ENCODE measurements around the gene FAM3A. TPM values are rescaled to one million over a fixed set of nuclear protein-coding genes. Genes with fewer than 3 reads are reported as not detected.

The FAM3A gene
- total and polyA plus RNA-seq, 2 of the 4 experiments (the other 2 are of a cell fraction): 14.0 to 47.2 TPM

DNA sequence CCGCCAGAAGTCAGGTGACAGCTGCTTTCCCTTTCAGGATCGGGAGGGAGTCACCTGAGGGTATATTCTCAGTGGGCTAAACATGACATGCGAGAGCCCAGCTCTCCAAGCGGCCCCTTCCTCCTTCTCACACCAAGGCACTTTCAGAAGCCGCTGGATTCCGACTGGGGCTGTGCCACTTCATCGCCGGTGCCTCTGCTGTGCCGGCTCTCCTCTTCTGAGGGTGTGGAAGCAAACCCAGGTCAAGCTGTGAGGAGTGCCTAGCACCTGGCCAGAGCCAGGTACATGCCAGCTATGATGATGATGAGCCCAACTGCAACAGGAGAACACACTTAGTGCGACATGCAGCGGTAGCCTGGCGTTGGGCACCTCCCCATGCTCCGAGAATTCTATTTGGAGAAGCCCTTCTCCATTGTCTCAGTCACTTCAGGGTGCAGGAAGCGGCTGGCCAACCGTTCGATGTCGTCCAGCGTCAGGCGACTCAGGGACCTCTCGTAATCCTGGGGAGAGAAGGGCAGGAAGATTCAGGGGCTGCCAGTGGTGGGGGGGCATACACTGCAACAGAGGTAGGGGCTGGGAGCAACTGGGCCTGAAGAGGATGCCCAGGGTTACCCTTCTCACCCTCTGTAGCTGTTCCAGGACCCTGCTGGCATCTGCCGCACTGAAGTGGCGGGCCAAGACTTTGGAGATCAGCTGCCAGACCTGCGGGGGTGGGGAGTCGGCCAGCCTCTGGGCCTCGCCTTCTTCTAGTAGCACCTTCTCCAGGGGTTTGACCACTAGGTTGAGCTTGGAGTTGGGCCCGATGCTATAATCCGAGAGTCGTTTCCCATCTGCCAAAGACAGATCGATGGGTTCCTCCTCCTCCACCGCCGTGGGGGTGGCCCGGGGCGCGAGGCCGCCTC lies 30.6 kb downstream of the FAM3A start:
- POLR2A ChIA-PET (ENCODE audit: unreplicated experiment): no interaction called here
- Histone ChIP-seq H2BK5ac (ENCODE audit: low read depth, low read length, poor library complexity, severe bottlenecking) (no peak overlapping the region), H2AK9ac (replicated peaks; ENCODE audit: low read depth, low read length, poor library complexity) (peak overlapping the region; percentile 99), H4K5ac (ENCODE audit: low read depth, low read length) (no peak overlapping the region), H3K4me3 (ENCODE audit: insufficient read depth, low read depth, low read length) (peak overlapping the region; percentile 86), H4K8ac (ENCODE audit: low read depth in 2 of 2, low read length in 2 of 2) (0 out of 4 replicates have a peak overlapping the region, but pooled peaks of 1 of the 2 experiments have one; percentile 64), H4K20me1 (ENCODE audit: insufficient read depth, low read length) (peaks cover 4% of the 10 kb centered on the region; the same call in 1 of the 2 replicates), H3K4me1 (ENCODE audit: control insufficient read depth, insufficient read depth, low read length) (peaks cover 4% of the 10 kb centered on the region; the same call in 1 of the 2 replicates), H3K27me3 (ENCODE audit: control insufficient read depth, insufficient read depth, low read length) (no peaks in the 10 kb centered on the region), H2BK120ac (ENCODE audit: low read depth, low read length) (no peak overlapping the region), H3K36me3 (ENCODE audit: control insufficient read depth, insufficient read depth, low read length) (peaks cover 16% of the 10 kb centered on the region; the same call in 1 of the 2 replicates), H3K9me3 (ENCODE audit: control insufficient read depth, insufficient read depth, low read length) (no peaks in the 10 kb centered on the region), H4K91ac (ENCODE audit: insufficient read depth, low read depth, low read length) (peak overlapping the region; percentile 62; the same call in 1 of the 2 replicates), H3K9me1 (ENCODE audit: insufficient read depth, low read length) (peaks cover 8% of the 10 kb centered on the region; the same call in 1 of the 2 replicates), H3K9ac (ENCODE audit: low read depth, low read length) (peak overlapping the region; percentile 86), H3K14ac (replicated peaks; ENCODE audit: low read depth, low read length) (no peak overlapping the region), H2AFZ (replicated peaks; ENCODE audit: low read length, poor library complexity) (peak overlapping the region; percentile 69), H3K4me2 (ENCODE audit: low read depth, low read length) (peak overlapping the region; percentile 64), H3K23ac (ENCODE audit: low read depth, low read length) (peak overlapping the region; percentile 42; the same call in 1 of the 2 replicates), H3K79me1 (ENCODE audit: low read depth in 1 of 2, low read length in 2 of 2) (peaks cover 3 to 38% of the 10 kb centered on the region in 2 experiments; a peak in 3 of 4 replicates), H3K4ac (ENCODE audit: low read depth, low read length) (peak overlapping the region; percentile 40), H3K27ac (ENCODE audit: insufficient read depth, low read length) (peak overlapping the region; percentile 83; the same call in 1 of the 2 replicates), H3K18ac (ENCODE audit: low read depth, low read length) (no peak overlapping the region), H2AK5ac (ENCODE audit: low read depth, low read length) (peak overlapping the region; percentile 67), H2BK15ac (ENCODE audit: low read depth, low read length) (no peak overlapping the region), H2BK20ac (ENCODE audit: low read depth, low read length) (no peak overlapping the region), H3K56ac (ENCODE audit: extremely low read depth, insufficient read depth, low read length) (no peak overlapping the region; the same call in 1 of the 2 replicates)
- in situ Hi-C loops (cut with MboI; ENCODE audit: low sequenced_read_pairs) (no loop called here), dilution Hi-C loops (cut with HindIII; ENCODE audit: low sequenced_read_pairs, unreplicated experiment) (no loop called here), intact Hi-C loops (cut with micrococcal nuclease) (no loop called here)
- DNase-seq (no peak), ATAC-seq (ENCODE audit: low read depth) (no peak)
- CTCF ChIA-PET: no interaction called here
- WGBS, 2 experiments (ENCODE audit: extremely low coverage in 2 of 2, insufficient read length in 1 of 2): 70% methylated on average over 8 of the region's 35 CpGs; no CpG with 5 or more reads in 1 of the 2 experiments
- no peak for TF ChIP-seq RFX5 (IDR thresholded peaks at IDR 0.05; ENCODE audit: low read depth, low read length)
- TF ChIP-seq NFE2L2 (IDR thresholded peaks at IDR 0.05; ENCODE audit: low read depth, low read length): no peak
- TF ChIP-seq POLR2A (IDR thresholded peaks at IDR 0.05; ENCODE audit: low read depth, low read length): no peak
- TF ChIP-seq MAZ (IDR thresholded peaks at IDR 0.05; ENCODE audit: borderline replicate concordance, low read depth, low read length): no peak
- TF ChIP-seq, protein P1, sequence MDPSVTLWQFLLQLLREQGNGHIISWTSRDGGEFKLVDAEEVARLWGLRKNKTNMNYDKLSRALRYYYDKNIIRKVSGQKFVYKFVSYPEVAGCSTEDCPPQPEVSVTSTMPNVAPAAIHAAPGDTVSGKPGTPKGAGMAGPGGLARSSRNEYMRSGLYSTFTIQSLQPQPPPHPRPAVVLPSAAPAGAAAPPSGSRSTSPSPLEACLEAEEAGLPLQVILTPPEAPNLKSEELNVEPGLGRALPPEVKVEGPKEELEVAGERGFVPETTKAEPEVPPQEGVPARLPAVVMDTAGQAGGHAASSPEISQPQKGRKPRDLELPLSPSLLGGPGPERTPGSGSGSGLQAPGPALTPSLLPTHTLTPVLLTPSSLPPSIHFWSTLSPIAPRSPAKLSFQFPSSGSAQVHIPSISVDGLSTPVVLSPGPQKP (IDR thresholded peaks at IDR 0.05; ENCODE audit: borderline replicate concordance, low read depth, low read length): no peak
- TF ChIP-seq BHLHE40 (IDR thresholded peaks at IDR 0.05; ENCODE audit: low read depth, low read length): no peak
- no peak for TF ChIP-seq RAD21 (IDR thresholded peaks at IDR 0.05; ENCODE audit: low read length)
- TF ChIP-seq FOS (IDR thresholded peaks at IDR 0.05; ENCODE audit: low read depth, low read length): no peak
- TF ChIP-seq CTCF (conservative IDR thresholded peaks at IDR 0.05; ENCODE audit: low read depth, low read length): no peak
- no peak for TF ChIP-seq MAFK (IDR thresholded peaks at IDR 0.05; ENCODE audit: low read depth, low read length)
- no peak for TF ChIP-seq MXI1 (IDR thresholded peaks at IDR 0.05; ENCODE audit: borderline replicate concordance, low read depth, low read length)
- TF ChIP-seq CHD1 (IDR thresholded peaks at IDR 0.05; ENCODE audit: low read depth, low read length): no peak
- no peak for TF ChIP-seq RCOR1 (IDR thresholded peaks at IDR 0.05; ENCODE audit: insufficient replicate concordance, low read length)
- TF ChIP-seq USF2 (IDR thresholded peaks at IDR 0.05; ENCODE audit: low read depth, low read length): no peak
- no TSS peak for BruUV-seq (replicated peaks)
